ENCODE data around the gene INSIG1.

Gene INSIG1

DNA sequence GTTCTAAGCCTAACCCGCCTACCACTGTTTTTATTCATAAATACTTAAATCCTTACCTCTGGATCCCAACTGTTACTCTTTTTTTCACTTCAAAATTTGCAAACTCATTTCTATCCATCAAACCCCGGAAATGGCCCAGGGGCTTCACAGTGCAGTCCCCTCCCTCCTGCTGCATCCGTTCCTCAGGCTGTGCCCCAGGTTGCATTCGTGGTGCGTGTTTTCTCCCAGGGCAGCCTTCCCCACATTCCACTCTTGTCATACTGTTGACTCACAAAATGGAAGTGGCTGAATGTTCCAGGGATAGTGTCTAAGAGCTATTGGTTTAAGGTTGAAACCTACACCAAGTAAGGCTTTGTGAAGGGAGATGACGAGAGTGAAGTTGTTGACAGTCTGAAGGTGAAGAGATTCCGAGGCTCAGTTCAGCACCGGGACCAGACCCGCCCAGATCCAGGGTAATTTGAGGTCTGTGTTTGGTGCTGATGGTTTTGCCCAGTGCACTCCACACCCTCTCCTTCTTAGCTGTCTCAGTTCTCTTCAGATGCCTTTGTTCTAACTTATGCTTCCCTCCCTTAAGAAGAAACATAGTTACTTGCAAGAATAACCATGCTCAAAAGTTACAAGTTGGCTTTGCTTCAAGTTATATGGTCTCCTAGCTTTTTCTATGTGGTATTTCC lies 7.7 kb downstream of the INSIG1 start:
- no peak for DNase-seq

DNA sequence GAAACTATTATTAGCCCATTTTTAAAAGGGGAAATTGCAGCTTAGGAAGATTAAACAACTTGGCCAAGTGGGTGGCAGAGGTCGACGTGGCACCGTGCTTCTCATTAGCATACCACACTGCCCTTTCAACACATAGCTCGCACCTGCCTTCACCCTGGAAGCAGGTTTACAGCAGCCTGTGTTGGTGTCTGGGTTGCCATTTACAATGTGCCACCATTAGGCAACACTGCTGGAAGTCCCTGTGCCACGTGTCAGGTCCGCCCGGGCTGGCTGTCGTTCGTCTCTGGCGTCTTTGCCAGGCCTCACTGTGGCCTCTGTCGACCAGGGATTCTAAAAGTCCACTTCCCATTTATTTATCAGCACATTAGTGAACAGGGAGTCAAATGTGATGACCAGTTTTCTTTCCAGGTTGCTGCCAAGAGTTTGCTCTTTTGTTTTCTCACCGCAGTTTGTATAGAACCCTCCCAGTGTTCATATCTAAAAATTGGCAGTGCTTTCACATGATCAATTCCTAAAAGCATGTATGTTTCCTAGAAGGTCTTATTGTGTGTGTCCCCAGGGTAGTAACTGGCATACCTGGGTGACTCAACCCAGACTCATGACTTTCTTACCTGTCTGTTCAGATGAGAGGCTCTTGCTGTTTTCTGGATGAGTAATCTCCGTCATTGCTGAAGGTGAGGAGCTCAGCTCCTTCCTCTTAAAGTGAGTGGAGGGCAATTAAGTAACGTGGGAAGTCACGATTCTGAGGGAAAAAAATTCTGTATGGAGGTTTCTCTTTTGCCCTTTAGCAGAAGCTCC lies 9.2 kb downstream of the INSIG1 start:
- DNase-seq: no peak

DNA sequence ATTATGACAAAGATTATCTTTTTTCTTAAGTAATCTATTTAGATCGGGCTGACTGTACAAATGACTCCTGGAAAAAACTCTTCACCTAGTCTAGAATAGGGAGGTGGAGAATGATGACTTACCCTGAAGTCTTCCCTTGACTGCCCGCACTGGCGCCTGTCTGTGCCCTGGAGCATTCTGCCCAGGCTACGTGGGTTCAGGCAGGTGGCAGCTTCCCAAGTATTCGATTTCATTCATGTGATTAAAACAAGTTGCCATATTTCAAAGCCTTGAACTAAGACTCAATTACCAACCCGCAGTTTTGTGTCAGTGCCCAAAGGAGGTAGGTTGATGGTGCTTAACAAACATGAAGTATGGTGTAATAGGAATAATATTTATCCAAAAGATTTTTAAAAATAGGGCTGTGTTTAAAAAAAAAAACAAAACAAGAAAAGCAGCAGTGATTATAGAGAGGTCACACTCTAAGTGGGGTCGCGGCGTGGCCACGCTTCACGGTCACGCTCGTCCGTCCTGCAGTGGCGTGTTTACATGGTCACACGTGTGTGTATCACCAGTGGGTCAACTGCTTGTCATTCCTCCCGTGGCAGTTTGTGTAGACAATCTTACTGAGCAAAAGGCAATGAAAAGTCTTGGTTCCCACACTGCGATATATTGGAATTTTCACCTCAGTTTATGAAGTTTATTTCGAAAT lies 10.8 kb downstream of the INSIG1 start:
- no peak for DNase-seq

DNA sequence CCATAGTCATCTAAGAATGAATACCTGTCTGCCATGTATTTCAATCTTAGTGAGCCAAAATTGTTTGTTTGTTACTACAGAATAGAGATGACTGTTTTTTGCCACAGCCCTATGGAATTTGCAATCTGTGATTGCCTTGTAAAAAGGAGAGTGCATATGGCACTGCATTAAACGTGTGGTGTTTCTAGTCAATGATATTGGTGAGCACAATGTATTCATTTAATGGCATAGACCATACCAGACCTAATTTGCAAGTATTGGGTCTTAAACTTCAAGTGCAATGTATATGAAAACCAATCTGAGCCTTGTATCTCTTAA lies 11.3 kb downstream of the INSIG1 start:
- DNase-seq: no peak

DNA sequence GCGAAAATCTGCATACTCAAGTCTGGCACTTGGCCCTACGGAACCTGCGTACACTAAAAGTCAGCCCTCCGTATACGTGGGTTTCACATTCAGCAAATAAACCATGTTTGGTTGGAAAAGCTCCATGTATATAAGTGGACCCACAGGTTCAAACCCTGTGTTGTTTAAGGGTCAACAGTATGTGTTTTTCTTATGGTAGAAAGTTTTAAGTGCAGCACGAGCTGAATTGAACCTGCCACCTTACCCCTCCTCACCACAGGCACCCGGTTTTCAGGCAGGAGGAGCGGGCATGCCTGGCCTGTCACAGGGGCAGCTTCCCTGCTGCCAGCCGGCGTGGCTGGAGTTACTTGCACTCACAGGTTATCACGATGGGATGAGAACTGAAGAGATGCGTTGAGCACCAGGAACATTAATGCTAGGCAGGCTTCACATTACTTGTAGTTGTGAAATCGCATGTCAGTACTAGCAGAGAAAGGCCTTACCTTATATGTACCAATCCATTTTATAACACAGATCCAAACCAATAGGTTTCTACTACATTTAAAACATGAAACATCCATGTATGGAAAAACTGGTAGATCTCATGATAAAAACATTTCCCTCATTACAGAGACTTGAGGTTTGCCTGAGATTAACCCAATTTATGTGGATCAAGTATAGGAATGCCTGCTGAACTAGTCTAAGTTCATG lies 12.9 kb downstream of the INSIG1 start:
- no peak for DNase-seq

DNA sequence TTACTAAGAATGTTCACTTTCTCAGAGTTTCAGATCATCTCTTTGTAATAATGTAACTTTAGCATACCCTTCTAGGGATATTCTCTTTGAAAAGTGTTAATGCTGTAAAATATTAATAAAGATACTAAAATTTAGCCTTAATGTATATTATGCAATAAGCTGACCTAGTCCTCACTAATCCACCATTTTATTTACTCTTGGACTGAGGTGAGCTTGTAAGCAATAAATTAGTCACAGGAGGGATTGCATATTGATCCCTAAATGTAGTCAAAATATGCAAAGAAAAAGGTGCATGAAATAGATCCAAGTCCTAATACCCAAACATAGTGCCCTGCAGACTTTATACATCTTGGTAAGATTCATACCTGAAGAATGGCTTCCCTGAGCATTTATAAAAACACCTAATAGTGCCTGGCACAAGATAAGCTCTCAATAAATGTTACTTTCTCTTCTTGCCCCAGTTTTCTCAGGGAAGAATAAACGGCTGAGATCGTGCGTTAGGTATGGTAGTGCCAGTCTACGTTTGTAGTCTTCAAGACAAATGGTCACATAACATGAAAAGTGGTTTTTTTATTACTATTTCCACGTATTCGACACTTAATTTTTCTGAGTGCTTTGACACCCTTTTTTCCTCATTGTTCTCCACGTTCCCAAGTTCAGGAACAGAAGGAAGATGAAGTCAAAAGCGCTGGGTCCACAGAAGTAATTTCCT lies 14.3 kb downstream of the INSIG1 start:
- no peak for DNase-seq

DNA sequence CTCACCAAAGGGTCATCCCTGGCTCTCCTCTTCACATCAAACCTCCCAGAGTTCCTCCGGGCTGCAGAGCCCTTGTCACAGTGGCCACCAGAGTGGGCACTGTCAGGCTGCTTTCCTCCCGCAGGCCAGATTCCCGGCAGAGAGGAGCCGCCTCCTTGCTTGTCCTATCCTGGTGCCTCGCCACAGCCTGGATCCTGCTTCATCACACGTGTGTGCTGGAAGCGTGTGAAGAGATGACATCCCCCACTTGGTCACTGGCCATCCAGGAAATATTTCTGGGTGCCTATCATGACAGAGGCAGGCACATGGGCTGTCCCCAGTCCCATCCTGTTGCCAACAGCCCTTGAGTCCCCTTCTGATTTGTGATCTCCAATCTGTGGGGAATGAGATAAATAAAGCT lies 15.0 kb downstream of the INSIG1 start:
- DNase-seq: no peak

DNA sequence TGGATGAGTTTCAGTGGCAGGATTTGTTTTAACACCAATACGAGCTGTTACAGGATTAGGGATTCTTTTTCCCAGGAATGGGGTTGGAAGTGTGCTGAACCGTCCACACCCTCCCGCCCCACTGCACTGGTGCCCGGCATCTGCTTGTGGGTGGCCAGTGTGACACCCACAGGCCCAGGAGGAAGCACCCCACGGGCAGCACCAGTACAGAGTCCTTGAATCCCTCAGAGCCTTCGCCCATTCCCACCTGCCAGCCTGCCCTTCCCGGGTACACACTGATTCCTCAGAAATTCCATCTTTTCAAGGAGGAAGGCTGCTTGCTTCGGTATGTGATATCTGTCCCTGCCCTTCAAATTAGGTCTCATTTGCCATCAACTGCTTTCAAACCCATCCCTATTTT lies 15.4 kb downstream of the INSIG1 start:
- DNase-seq: no peak

DNA sequence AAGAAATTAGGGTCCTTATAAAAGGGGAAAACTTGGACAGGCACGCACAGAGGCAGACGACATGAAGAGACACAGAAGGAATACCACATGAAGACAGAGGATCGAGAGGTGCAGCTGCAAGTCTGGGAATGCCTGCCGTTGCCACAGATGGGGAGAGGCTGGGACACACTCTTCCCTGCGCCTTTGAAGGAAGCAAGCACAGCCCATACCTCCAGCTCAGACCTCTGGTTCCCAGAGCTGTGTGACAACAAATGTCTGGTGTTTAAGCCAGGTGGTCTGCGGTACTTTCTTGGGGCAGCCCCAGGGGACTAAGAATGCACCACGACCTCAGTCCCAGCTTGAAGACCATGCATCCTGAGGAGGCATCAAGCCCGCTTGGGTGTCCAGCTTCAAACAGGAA lies 18.3 kb downstream of the INSIG1 start:
- no peak for DNase-seq

DNA sequence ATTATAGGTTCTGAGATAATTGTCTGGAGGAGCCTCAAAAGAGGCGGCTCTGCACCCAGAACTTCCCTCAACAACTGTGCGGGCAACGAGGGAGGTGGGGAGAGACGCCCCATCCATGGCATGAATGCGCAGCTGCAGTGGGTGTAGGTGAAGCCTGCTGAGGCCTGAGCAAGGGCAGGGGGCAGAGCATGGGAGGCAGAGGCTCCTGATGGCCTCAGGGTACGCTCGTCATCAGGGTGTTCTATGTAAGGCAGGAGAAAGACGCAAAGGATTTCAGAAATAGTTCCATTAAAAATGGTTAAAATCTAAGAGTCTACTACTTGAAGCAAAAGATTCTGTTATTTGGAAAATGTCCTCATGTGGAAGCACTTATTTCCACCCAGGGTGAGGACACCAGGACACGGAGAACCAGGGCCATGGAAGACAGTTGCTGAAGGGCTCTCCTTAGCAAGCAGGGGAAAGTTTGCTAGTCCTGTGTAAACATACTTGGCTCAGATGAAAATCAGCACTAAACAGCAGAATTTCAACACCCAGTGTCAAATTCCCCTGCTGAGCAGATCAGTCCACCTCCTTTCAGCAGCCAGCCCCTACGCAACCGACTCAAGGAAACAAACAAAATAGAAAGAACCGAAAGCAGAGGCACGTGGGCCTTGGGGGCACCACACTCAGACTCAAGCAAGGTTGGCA lies 18.9 kb downstream of the INSIG1 start:
- DNase-seq: no peak

DNA sequence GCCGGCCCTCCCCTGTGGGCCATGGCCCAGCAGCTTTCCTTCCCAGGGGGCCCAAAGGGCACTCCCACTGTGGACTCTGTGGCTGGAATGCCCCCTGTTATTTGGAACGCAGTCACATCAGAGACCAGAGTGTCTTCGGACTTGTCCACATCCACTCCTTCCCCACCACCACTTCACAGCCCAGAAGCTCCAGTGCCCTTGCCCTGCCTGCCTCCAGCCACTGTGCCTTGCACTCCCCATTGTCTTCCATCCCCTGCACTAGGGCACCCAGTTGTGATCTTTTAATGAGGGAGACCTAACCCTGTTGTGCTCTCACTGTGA lies 19.4 kb downstream of the INSIG1 start:
- no peak for DNase-seq

DNA sequence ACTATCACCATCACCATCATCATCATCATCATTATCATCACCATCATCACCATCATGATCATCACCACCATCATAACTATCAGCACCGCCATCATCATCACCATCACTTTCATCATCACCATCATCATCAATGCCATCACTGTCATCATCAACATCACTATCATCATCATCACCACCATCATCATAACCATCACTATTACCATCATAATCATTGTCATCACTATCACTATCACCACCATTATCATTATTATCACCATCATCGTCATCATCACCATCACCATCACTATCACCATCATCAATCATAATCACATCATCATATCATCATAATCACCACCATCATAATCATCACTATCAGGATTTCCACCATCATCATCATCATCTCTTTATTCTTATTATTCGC lies 20.6 kb downstream of the INSIG1 start:
- no peak for DNase-seq

DNA sequence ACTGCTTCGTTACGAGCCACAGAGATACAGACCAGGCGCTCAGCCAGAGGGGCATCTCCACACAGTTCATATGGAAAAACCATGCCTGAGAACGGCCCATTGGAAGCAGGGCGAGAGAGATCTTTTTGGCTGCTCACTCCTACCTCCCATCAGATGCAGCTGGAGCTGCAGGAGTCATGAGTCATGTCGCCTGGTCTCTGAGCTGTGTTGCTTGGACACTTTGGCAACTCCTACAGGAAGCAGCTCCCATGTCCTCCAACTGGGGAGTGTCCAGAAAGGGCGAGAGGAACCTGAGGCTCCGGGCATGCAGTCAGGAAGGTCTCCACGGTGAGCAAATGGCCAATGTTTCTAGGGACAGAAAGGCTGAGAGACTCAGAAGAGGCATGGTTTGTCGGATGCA lies 24.9 kb downstream of the INSIG1 start:
- DNase-seq: no peak

DNA sequence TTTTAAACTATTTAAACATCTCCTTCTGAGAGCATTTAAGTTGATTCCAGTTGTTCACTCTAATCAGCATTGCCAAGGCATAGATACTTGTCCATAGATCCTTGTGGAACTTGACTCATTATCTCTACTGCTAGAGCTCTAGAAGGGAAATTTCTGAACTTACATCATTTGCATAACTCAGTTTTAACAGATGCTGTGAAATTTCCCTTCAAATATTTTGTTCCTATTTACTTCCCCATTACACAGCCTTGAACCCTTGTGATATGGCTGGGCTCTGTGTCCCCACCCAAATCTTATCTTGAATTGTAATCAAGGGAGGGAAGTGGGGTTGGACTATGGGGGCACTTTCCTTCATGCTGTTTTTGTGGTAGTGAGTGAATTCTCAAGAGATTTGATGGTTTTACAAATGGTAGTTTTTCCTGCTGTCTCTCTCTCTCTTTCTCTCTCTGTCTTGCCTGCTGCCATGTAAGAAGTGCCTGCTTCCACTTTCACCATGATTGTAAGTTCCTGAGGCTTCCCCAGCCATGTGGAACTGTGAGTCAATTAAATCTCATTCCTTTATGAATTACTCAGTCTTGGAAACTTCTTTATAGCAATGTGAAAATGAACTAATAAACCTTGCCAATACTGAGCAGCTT lies 25.4 kb downstream of the INSIG1 start:
- no peak for DNase-seq

DNA sequence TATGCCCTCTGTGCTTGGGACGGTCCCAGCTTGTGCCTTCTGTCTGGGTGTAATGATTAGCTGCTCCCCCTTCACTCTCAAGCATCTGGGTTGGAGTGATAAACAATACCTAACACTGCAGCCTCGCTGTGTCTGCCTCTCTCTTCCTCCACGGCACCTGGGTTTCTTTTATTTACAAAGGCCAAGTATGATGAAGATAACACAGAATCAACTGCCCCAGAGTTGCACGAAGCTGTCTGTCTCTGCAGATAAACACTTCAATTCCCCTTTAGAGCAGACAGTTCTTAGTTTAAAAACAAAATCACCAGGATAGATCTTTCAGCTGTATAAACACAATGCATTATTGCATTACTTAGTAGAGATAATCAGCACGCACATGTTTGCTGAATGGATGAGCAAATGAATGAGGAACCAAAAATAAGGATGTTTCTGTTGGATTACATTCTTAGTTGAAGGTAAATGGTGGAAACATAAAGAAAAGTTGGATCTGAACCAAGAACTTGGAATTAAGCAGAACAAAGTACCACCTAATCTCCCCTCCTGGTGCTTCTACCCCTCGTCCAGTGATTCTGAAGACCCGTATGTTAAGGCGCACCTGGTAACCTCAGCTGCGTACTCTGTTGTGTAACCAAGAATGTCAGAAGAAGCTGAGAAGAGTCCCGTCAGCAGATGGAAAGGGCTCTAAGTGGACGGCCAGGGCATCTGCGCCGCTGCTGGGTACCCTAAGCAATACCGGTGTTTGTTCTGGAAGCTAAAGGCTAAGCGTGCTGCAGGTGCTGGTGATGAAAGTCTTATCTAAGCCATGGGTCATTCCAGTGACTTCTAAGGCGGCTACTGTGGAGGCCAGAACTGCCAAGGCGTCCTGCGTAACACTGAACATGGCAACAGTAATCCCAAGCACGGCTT lies 26.6 kb downstream of the INSIG1 start:
- DNase-seq: no peak

DNA sequence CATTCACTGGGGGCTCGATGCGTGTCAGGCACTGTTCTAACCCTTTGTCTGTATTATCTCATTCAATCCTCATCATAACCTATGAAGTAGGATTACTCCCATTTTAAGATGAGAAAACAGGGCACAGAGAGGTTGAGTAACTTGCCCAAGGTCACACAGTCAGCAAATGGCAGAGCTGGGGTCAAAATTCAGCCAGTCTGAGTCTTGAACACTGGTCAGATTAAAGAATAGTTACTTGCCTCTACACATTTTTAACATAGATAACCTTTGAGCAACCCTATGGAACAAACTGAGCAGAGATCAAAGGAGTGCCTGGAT lies 27.2 kb downstream of the INSIG1 start:
- DNase-seq: no peak

DNA sequence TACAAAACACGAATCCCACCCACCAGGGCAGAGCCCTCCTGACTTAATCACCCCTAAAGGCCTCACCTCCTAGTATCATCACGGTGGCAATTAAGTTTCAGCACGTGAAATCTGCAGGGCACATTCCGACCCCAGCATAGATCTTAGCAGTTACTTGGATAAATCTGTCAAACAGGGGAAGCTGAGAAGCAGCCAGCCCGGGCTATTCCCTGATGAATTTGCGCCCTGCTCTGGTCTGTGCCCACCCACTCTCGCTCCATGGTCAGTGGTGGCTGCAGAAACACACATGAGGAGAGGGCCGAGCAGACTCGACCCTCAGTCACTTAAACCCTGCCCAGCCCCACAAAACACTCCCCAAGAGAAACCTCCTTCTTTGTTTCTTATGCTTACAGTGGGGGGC lies 28.7 kb downstream of the INSIG1 start:
- no peak for DNase-seq

DNA sequence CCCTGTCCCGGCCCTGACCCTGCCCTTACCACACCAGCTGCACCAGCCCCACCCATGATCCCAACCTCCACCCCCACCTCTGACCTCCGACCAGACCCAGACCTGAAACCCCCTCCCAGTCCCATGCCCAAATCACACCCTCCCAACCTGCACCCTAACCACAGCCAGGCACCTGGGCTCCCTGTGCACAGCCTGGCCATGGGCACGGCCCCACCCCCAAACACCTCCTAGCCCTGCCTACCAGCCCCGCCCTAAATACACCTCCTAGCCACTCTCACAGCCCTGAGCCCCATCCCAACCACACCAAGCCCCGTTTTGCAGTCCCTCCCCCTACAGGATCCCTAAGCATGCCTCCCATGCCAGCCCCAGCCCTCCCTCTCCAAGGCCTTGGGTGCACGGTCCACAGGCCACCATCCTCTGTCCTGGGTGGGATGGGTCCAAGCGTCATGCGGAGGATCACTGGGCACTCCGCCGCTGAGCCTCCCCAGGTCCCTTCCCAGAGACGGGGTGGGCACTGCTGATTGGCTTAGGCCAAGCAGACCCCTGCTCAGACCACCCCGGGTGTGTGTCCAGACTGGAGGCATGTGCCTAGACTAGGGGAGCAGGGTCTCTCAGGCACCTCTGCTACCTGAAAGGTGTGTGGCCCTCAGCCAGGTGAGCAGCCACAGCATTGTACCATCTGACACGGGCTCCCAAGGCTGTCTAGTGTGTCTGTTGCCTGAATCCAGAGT lies 30.1 kb downstream of the INSIG1 start:
- DNase-seq: no peak

DNA sequence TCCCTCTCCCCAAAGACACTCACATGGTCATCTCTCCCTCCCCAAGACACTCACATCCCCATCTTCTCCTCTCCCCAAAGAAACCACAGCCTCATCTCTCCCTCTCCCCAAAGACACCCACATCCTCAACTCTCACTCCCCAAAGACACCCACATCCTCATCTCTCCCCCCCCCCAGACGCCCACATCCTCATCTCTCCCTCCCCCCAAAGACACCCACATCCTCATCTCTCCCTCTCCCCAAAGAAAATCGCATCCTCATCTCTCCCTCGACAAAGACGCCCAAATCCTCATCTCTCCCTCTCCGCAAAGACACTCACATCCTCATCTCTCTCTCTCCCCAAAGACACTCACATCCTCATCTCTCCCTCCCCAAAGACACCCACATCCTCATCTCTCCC lies 31.5 kb downstream of the INSIG1 start:
- no peak for DNase-seq

DNA sequence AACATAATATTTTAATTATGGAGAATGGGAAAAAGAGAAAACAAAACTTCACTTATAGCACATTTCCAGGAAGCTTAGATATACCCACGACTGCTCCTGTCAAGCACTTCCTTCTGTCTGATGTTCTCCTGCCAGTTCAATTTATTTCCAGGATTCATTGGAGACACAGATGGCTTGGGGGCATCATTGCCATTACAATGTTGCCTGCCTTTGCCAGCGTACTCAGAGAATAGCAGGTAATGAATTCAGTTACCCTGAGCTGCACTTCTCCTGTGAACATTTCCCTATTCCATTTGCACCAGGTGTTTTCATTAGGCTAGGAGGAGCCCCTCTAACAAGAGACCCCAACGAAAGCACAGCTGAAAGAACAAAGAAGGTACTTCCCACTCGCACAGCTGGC lies 33.7 kb downstream of the INSIG1 start:
- no peak for DNase-seq
